WTC11 (cell line): Measurements from ENCODE around the gene TMC3. TPM values are rescaled to one million over a fixed set of nuclear protein-coding genes. Genes with fewer than 3 reads are reported as not detected.

Experiments used
- ATAC-seq: fragments of 200-7000 bp; cut with Tn5 transposase; 2 replicates; pipeline ENCODE4 v1.10.0; 2021; ENCODE audit warnings: mild to moderate bottlenecking, moderate library complexity
- CTCF ChIA-PET: fragments of 300-600 bp; sonication (Branson Sonifier 250); formaldehyde crosslinking; loops from one replicate; lab custom pipeline; 2021; ENCODE audit warnings: antibody characterized with exemption; lab: Charles Lee
- POLR2A ChIA-PET: fragments of 350-600 bp; sonication (Branson Sonifier 250); formaldehyde crosslinking; loops from one replicate; lab custom pipeline; 2021; ENCODE audit warnings: antibody characterized with exemption; lab: Charles Lee
- DNase-seq: peaks from one replicate; pipeline ENCODE4 v3.0.0; 2021; ENCODE audit warnings: low spot score
- H3K27ac Mint-ChIP-seq: 2 replicates; pipeline ENCODE4 v1.8.0; 2021; ENCODE audit warnings: mixed read lengths
- H3K27me3 Mint-ChIP-seq: 2 replicates; pipeline ENCODE4 v1.8.0; 2021; ENCODE audit warnings: low read depth, mild to moderate bottlenecking, moderate library complexity, mixed read lengths
- H3K36me3 Mint-ChIP-seq: 2 replicates; pipeline ENCODE4 v1.8.0; 2021; ENCODE audit warnings: mixed read lengths
- H3K4me1 Mint-ChIP-seq: 2 replicates; pipeline ENCODE4 v1.8.0; 2022; ENCODE audit warnings: mixed read lengths
- H3K4me3 Mint-ChIP-seq: 2 replicates; pipeline ENCODE4 v1.8.0; 2021; ENCODE audit warnings: mild to moderate bottlenecking, moderate library complexity, mixed read lengths
- H3K9me3 Mint-ChIP-seq: 2 replicates; pipeline ENCODE4 v1.8.0; 2021; ENCODE audit warnings: mixed read lengths
- AFF4 ChIP-seq: sonication (generic); formaldehyde crosslinking; IDR thresholded peaks from 2 replicates; pipeline ENCODE4 v1.8.1; 2023; ENCODE audit warnings: mild to moderate bottlenecking, missing genetic modification reagents, borderline replicate concordance
- CREB1 ChIP-seq: sonication (generic); formaldehyde crosslinking; IDR thresholded peaks from 2 replicates; pipeline ENCODE4 v1.8.0; 2023; ENCODE audit warnings: mild to moderate bottlenecking, missing genetic modification reagents
- ELF4 ChIP-seq: sonication (generic); formaldehyde crosslinking; IDR thresholded peaks from 2 replicates; pipeline ENCODE4 v1.8.1; 2022; ENCODE audit warnings: low read depth, mild to moderate bottlenecking, moderate library complexity, missing genetic modification reagents
- FOXP1 ChIP-seq: sonication (generic); formaldehyde crosslinking; IDR thresholded peaks from 2 replicates; pipeline ENCODE4 v1.8.0; 2022; ENCODE audit warnings: missing genetic modification reagents, mild to moderate bottlenecking, moderate library complexity, borderline replicate concordance
- GRHL2 ChIP-seq: fragments of 250-450 bp; sonication (Bioruptor Pico); IDR thresholded peaks from 2 replicates; pipeline ENCODE4 v1.8.0; 2022; ENCODE audit warnings: mild to moderate bottlenecking, moderate library complexity; ENCODE audit not compliant: insufficient replicate concordance, severe bottlenecking
- PRRX2 ChIP-seq: fragments of 250-450 bp; sonication (Bioruptor Pico); IDR thresholded peaks from 2 replicates; pipeline ENCODE4 v1.8.0; 2021; ENCODE audit warnings: mild to moderate bottlenecking
- RORB ChIP-seq: fragments of 250-450 bp; sonication (Bioruptor Pico); IDR thresholded peaks from 2 replicates; pipeline ENCODE4 v1.9.0; 2021; ENCODE audit warnings: mild to moderate bottlenecking
- TCF7 ChIP-seq: sonication (generic); formaldehyde crosslinking; IDR thresholded peaks from 2 replicates; pipeline ENCODE4 v1.8.0; 2022; ENCODE audit warnings: mild to moderate bottlenecking, low read depth, missing genetic modification reagents, moderate library complexity
- USF1 ChIP-seq: sonication (generic); formaldehyde crosslinking; IDR thresholded peaks from 2 replicates; pipeline ENCODE4 v1.8.0; 2022; ENCODE audit warnings: mild to moderate bottlenecking, missing genetic modification reagents
- ZBTB43 ChIP-seq: sonication (generic); formaldehyde crosslinking; IDR thresholded peaks from 2 replicates; pipeline ENCODE4 v1.8.1; 2023; ENCODE audit warnings: mild to moderate bottlenecking, missing genetic modification reagents
- ZNF281 ChIP-seq: sonication (generic); formaldehyde crosslinking; IDR thresholded peaks from 2 replicates; pipeline ENCODE4 v1.8.0; 2023; ENCODE audit warnings: mild to moderate bottlenecking, missing genetic modification reagents
- ZNF425 ChIP-seq: fragments of 250-450 bp; sonication (Bioruptor Pico); conservative IDR thresholded peaks from 2 replicates; pipeline ENCODE4 v1.9.0; 2021; ENCODE audit warnings: mild to moderate bottlenecking
- total RNA-seq: library from RNA; stranded (reverse); gene quantifications from 3 replicates; pipeline ENCODE4 v1.2.3, GENCODE V29; 2021

TMC3 gene
- total RNA-seq, 1 experiment from 2014 or later, result not detected

GRCh38 chr15:81335631-81336030 lies 38.4 kb downstream of the TMC3 start:
- ATAC-seq, result no peak
- H3K4me3 Mint-ChIP-seq, result no peak overlapping the region
- H3K27me3 Mint-ChIP-seq, result no peaks in the 10 kb centered on the region
- CTCF ChIA-PET, result interaction anchor here (0.5 to 2.2 kb wide), 8 partner anchors 8 to 115 kb away, joined by 3 to 8 read pairs (median 4); partner anchors contain the start of gene STARD5
- no peaks in the 10 kb centered on the region for H3K9me3 Mint-ChIP-seq
- H3K36me3 Mint-ChIP-seq, result no peaks in the 10 kb centered on the region
- POLR2A ChIA-PET, result no interaction called here
- TF ChIP-seq GRHL2 (CRISPR knock-in tag) (no peak), ZNF425 (CRISPR knock-in tag) (no peak), FOXP1 (CRISPR knock-in tag) (no peak)
- DNase-seq, result no peak
- no peak overlapping the region for H3K27ac Mint-ChIP-seq
- H3K4me1 Mint-ChIP-seq, result no peaks in the 10 kb centered on the region

GRCh38 chr15:81334768-81335435 lies 39.1 kb downstream of the TMC3 start:
- no peaks in the 10 kb centered on the region for H3K27me3 Mint-ChIP-seq
- TF ChIP-seq RORB (CRISPR knock-in tag) (no peak), USF1 (CRISPR knock-in tag) (no peak), TCF7 (CRISPR knock-in tag) (no peak), ELF4 (no peak), ZNF425 (CRISPR knock-in tag) (no peak), PRRX2 (CRISPR knock-in tag) (no peak), ZBTB43 (no peak)
- TF ChIP-seq, all 79 proteins: peak for 0
- Mint-ChIP-seq H3K9me3 (no peaks in the 10 kb centered on the region), H3K27ac (no peak overlapping the region; the same call in 1 of the 2 replicates), H3K4me3 (no peak overlapping the region), H3K4me1 (no peaks in the 10 kb centered on the region), H3K36me3 (no peaks in the 10 kb centered on the region)
- CTCF ChIA-PET, result interaction anchor here (1.2 to 2.2 kb wide), 3 partner anchors 60 to 76 kb away, joined by 3 to 6 read pairs (median 6); no protein-coding TSS in a partner anchor
- POLR2A ChIA-PET, result no interaction called here
- no peak for DNase-seq
- no peak for ATAC-seq

- ChIA-PET CTCF (interaction anchor here (2.2 kb wide), 1 partner anchor 67 kb away, joined by 6 read pairs; no protein-coding TSS in a partner anchor), POLR2A (no interaction called here)
- no peak overlapping the region for H3K4me3 Mint-ChIP-seq
- TF ChIP-seq ZBTB43 (no peak), AFF4 (no peak), CREB1 (no peak), ZNF281 (CRISPR knock-in tag) (no peak), GRHL2 (CRISPR knock-in tag) (no peak)
Measured at GRCh38 chr15:81333363-81333762, 40.6 kb downstream of the TMC3 start.

More at GRCh38 chr15:81333363-81333762, 40.6 kb downstream of the TMC3 start:
- Mint-ChIP-seq H3K27me3 (no peaks in the 10 kb centered on the region), H3K4me1 (no peaks in the 10 kb centered on the region), H3K27ac (no peak overlapping the region), H3K36me3 (no peaks in the 10 kb centered on the region), H3K9me3 (no peaks in the 10 kb centered on the region)
- no peak for DNase-seq
- no peak for ATAC-seq
